Measurements from ENCODE around the gene SMIM22.
A peak's percentile ranks its signal among the peaks of the same experiment; 100 is the strongest.

Gene SMIM22

GRCh38 chr16:4763791-4764190 lies 31.4 kb upstream of the SMIM22 start:
- H3K4me3 ChIP-seq (ENCODE audit: low read depth, low read length) = no peak overlapping the region
- TF ChIP-seq, protein P1, sequence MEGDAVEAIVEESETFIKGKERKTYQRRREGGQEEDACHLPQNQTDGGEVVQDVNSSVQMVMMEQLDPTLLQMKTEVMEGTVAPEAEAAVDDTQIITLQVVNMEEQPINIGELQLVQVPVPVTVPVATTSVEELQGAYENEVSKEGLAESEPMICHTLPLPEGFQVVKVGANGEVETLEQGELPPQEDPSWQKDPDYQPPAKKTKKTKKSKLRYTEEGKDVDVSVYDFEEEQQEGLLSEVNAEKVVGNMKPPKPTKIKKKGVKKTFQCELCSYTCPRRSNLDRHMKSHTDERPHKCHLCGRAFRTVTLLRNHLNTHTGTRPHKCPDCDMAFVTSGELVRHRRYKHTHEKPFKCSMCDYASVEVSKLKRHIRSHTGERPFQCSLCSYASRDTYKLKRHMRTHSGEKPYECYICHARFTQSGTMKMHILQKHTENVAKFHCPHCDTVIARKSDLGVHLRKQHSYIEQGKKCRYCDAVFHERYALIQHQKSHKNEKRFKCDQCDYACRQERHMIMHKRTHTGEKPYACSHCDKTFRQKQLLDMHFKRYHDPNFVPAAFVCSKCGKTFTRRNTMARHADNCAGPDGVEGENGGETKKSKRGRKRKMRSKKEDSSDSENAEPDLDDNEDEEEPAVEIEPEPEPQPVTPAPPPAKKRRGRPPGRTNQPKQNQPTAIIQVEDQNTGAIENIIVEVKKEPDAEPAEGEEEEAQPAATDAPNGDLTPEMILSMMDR (IDR thresholded peaks at IDR 0.05; ENCODE audit: borderline replicate concordance, insufficient read depth, low read depth, low read length) = no peak

DNA sequence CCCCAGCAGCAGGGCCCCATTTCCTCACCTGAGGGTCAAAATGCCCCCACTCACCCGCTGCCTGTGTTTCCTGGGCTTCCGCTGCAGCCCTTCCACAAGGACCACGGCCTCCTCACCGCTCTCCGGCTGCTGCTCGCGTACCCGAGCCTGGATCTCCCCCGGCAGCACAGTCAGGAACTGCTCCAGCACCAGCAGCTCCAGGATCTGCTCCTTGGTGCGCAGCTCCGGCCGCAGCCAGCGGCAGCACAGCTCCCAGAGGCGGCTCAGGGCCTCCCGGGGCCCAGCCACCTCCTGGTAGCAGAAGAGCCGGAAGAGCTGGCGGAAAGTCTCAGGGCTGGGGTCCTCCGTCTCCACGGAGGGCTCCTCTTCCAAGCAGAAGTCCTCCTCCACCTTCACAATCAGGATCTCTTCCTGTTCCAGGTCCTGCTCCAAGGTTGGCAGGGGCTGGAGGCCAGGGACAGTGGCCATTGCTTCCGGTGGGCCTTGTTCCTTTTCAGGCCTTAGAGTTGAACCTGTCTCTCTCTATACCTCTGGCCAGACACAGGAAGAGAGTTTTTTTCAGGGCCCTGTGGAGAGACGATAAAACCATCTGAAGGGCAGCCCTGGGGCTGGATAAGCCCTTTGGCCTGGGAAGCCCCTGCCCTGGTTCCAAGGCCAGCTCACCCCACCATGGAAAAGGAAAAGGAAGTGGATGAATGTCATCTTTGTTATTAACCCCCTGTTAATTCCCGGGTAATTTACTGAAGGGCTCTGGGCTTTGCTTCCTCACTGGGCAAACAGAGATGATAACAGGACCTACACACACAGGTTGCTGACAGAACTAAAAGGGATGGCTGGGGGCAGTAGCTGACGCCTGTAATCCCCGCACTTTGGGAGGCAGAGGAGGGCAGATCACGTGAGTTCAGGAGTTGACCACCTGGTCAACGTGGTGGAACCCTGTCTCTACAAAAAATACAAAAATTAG lies 29.4 kb upstream of the SMIM22 start:
- TF ChIP-seq, protein P1 (IDR thresholded peaks at IDR 0.05; ENCODE audit: borderline replicate concordance, insufficient read depth, low read depth, low read length) = no peak
- peak overlapping the region; percentile 94 for H3K4me3 ChIP-seq (ENCODE audit: low read depth, low read length)

GRCh38 chr16:4766875-4767628 lies 28.1 kb upstream of the SMIM22 start, which contains the start of gene ZNF500:
ZNF500 (minus strand) TSS chr16:4767162; CDS start chr16:4765978, 1,184 bp downstream.
- H3K4me3 ChIP-seq (ENCODE audit: low read depth, low read length) = peak within 1 kb of the TSS; percentile 94
- TF ChIP-seq, protein P1 (IDR thresholded peaks at IDR 0.05; ENCODE audit: borderline replicate concordance, insufficient read depth, low read depth, low read length) = no peak

DNA sequence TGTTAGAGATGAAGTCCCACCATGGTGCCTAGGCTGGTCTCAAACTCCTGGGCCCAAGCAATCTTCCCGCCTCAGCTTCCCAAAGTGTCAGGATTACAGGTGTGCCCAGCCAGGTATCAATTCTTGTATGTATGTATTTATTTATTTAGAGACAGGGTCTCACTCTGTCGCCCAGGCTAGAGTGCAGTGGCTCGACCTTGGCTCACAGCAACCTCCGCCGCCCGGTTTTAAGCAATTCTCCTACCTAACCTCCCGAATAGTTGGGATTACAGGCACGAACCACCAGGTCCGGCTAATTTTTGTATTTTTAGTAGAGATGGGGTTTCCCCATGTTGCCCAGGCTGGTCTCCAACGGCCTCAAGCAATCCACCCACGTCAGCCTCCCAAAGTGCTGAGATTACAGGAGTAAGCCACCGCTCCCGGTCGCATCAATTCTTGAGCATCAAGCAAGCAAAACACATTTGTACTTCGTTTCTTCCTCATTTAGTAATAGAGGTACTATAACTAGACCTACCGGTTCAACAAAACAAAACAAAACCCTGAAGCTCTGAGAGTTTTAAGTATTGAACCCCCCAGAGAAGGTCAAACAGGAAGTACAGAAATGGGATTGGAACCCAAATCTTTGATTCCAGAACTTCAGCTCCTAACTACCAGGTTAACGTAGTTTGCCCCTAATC lies 27.2 kb upstream of the SMIM22 start:
- TF ChIP-seq, protein P1 (IDR thresholded peaks at IDR 0.05; ENCODE audit: borderline replicate concordance, insufficient read depth, low read depth, low read length) = no peak
- peak overlapping the region; percentile 59 for H3K4me3 ChIP-seq (ENCODE audit: low read depth, low read length)

DNA sequence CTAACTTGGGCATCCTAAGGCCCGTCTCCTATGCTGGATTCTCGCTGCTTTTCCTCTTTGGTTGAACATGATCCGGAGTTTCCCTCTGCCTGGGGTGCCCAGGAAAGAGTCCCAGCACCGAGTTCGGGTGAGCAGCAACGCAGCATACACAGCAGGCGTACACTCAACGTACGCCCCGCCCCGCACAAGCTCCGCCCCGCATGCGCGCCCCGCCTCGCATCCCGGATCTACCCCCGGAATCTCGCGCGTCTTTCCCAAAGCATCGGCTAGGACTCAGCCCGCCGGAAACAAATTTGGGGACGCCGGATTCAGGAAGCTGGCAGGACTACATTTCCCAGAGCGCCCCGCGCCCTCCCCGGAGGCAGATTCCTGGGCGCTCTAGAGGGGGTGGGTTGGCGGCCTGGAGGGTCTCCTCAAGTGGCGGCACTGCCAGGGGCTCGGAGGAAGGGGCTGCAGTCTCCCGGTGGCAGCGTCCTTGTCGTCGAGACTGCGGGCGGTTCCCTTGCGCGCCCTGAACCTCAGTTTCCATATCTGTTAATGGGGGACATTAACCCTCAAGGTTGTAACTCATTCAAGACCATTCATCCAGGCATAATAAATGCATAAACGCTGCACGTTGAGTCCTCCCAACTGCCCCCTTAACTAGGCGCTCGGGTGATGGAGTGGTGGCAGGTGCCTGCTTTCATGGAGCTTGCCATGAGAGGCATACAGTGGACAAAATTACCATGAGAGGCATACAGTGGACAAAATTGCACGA lies 26.4 kb upstream of the SMIM22 start:
- TF ChIP-seq, protein P1 (IDR thresholded peaks at IDR 0.05; ENCODE audit: borderline replicate concordance, insufficient read depth, low read depth, low read length) = no peak
- H3K4me3 ChIP-seq (ENCODE audit: low read depth, low read length) = peak overlapping the region; percentile 59

DNA sequence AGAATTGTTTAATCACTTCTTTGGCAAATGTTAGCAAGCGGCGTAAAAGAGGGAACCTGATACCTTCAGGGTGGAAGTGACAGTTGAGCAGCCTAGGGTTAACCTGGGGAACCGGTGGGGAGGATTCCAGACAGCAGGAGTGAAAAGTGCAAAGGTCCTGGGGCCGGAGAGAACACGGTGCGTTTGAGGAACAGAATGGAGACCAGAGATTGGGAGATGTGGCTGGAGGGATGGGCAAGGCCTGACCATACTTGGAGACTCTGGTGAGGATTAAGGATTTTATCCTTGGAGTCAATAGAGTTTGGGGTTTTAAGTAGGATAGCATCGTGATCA lies 25.9 kb upstream of the SMIM22 start:
- H3K4me3 ChIP-seq (ENCODE audit: low read depth, low read length) = no peak overlapping the region

More for the DNA sequence above, 25.9 kb upstream of the SMIM22 start:
- TF ChIP-seq, protein P1 (IDR thresholded peaks at IDR 0.05; ENCODE audit: borderline replicate concordance, insufficient read depth, low read depth, low read length) = no peak

Data from GM12875 (cell line).